Measurements from ENCODE around the gene OSBPL10. TPM values are rescaled to one million over a fixed set of nuclear protein-coding genes. Genes with fewer than 3 reads are reported as not detected.

Gene OSBPL10
- total RNA-seq, 2 donors from 2014 or later, result 82.8 to 127 TPM

- no peaks in the 10 kb centered on the region for H3K4me1 ChIP-seq (replicated peaks)
- H3K4me3 ChIP-seq, result no peak overlapping the region
- intact Hi-C loops (cut with DNase I), result no loop called here
- H3K9me3 ChIP-seq, result no peaks in the 10 kb centered on the region
- TF ChIP-seq POLR2AphosphoS5 (IDR thresholded peaks at IDR 0.05) (no peak), POLR2A (IDR thresholded peaks at IDR 0.05) (no peak)
- TF ChIP-seq, protein P1, sequence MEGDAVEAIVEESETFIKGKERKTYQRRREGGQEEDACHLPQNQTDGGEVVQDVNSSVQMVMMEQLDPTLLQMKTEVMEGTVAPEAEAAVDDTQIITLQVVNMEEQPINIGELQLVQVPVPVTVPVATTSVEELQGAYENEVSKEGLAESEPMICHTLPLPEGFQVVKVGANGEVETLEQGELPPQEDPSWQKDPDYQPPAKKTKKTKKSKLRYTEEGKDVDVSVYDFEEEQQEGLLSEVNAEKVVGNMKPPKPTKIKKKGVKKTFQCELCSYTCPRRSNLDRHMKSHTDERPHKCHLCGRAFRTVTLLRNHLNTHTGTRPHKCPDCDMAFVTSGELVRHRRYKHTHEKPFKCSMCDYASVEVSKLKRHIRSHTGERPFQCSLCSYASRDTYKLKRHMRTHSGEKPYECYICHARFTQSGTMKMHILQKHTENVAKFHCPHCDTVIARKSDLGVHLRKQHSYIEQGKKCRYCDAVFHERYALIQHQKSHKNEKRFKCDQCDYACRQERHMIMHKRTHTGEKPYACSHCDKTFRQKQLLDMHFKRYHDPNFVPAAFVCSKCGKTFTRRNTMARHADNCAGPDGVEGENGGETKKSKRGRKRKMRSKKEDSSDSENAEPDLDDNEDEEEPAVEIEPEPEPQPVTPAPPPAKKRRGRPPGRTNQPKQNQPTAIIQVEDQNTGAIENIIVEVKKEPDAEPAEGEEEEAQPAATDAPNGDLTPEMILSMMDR (IDR thresholded peaks at IDR 0.05), result no peak
- H3K27ac ChIP-seq, result no peak overlapping the region
- H3K36me3 ChIP-seq, result no peaks in the 10 kb centered on the region
- H3K27me3 ChIP-seq (replicated peaks; ENCODE audit: insufficient read depth), result no peaks in the 10 kb centered on the region
- WGBS, result 84% methylated on average over 8 of the region's 8 CpGs
- DNase-seq (ENCODE audit: low spot score), result no peak
Measured at GRCh38 chr3:31732548-31732947, 248.5 kb downstream of the OSBPL10 start.

GRCh38 chr3:31729573-31729972 is 251.5 kb downstream of the OSBPL10 start:
- WGBS, result 83% methylated on average over 8 of the region's 8 CpGs
- intact Hi-C loops (cut with DNase I), result no loop called here
- DNase-seq (ENCODE audit: low spot score), result no peak
- Histone ChIP-seq H3K36me3 (no peaks in the 10 kb centered on the region), H3K4me1 (replicated peaks) (no peaks in the 10 kb centered on the region), H3K27ac (no peak overlapping the region), H3K9me3 (no peaks in the 10 kb centered on the region), H3K4me3 (no peak overlapping the region), H3K27me3 (replicated peaks; ENCODE audit: insufficient read depth) (no peaks in the 10 kb centered on the region)
- TF ChIP-seq, protein P1 (IDR thresholded peaks at IDR 0.05), result no peak
- TF ChIP-seq POLR2AphosphoS5 (IDR thresholded peaks at IDR 0.05) (no peak), POLR2A (IDR thresholded peaks at IDR 0.05) (no peak)

- Histone ChIP-seq H3K4me1 (replicated peaks) (no peaks in the 10 kb centered on the region), H3K27ac (no peak overlapping the region), H3K4me3 (no peak overlapping the region), H3K9me3 (no peaks in the 10 kb centered on the region), H3K36me3 (no peaks in the 10 kb centered on the region), H3K27me3 (replicated peaks; ENCODE audit: insufficient read depth) (no peaks in the 10 kb centered on the region)
- TF ChIP-seq POLR2AphosphoS5 (IDR thresholded peaks at IDR 0.05), result no peak
- TF ChIP-seq POLR2A (IDR thresholded peaks at IDR 0.05), result no peak
- TF ChIP-seq, protein P1 (IDR thresholded peaks at IDR 0.05), result no peak
- WGBS, result 87% methylated on average over 3 of the region's 3 CpGs
- intact Hi-C loops (cut with DNase I), result no loop called here
- no peak for DNase-seq (ENCODE audit: low spot score)
Measured at GRCh38 chr3:31729082-31729481, 252.0 kb downstream of the OSBPL10 start.

DNA sequence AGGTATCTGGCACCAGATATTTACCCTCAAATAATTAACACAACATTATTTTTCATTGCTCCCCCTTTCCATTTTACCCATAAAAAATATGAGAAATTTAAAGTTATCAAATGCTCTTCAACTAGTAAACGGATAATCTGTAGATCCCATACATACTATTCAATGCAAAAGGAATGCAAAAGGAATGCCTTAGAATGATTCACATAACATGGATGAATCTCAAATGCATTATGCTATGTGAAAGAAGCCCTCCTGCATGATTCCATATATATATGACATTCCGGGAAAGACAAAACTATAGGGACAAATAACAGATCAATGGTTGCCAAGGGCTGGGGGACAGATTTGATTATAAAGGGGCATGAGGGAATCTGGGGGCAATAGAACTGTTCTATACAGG is 252.7 kb downstream of the OSBPL10 start:
- no peak overlapping the region for H3K4me3 ChIP-seq
- no peaks in the 10 kb centered on the region for H3K27me3 ChIP-seq (replicated peaks; ENCODE audit: insufficient read depth)
- intact Hi-C loops (cut with DNase I), result no loop called here
- H3K4me1 ChIP-seq (replicated peaks), result no peaks in the 10 kb centered on the region
- H3K9me3 ChIP-seq, result no peaks in the 10 kb centered on the region
- 100% methylated on average over 2 of the region's 2 CpGs for WGBS
- DNase-seq (ENCODE audit: low spot score), result no peak
- TF ChIP-seq, protein P1 (IDR thresholded peaks at IDR 0.05), result no peak
- TF ChIP-seq POLR2AphosphoS5 (IDR thresholded peaks at IDR 0.05) (no peak), POLR2A (IDR thresholded peaks at IDR 0.05) (no peak)
- no peak overlapping the region for H3K27ac ChIP-seq
- no peaks in the 10 kb centered on the region for H3K36me3 ChIP-seq

DNA sequence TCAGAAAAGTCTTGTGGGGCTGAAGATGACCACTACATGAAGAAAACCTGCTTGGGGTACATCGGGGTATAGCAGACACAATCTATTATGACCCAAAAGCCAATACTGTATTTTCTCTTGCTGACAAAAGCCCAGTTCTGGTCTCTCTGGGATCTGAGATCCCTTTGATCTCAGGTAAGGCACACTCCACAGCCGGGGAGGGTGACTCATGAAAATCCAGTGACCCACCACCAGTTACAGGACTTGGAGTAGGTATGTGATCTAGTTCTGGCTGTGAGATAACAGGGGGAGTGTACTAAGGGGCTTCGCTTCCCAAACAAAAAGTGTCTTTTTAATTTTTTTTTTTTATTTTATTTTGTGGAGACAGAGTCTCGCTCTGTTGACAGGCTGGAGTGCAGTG is 255.1 kb downstream of the OSBPL10 start:
- Histone ChIP-seq H3K4me1 (replicated peaks) (no peaks in the 10 kb centered on the region), H3K36me3 (no peaks in the 10 kb centered on the region), H3K27ac (no peak overlapping the region), H3K27me3 (replicated peaks; ENCODE audit: insufficient read depth) (no peaks in the 10 kb centered on the region), H3K4me3 (no peak overlapping the region), H3K9me3 (no peaks in the 10 kb centered on the region)
- DNase-seq (ENCODE audit: low spot score), result no peak
- no peak for TF ChIP-seq POLR2A (IDR thresholded peaks at IDR 0.05)
- no peak for TF ChIP-seq POLR2AphosphoS5 (IDR thresholded peaks at IDR 0.05)
- TF ChIP-seq, protein P1 (IDR thresholded peaks at IDR 0.05), result no peak
- intact Hi-C loops (cut with DNase I), result no loop called here
- 95% methylated on average over 4 of the region's 4 CpGs for WGBS

Data from prostate gland (tissue), 2 donors.